Esophagus squamous epithelium (tissue), 4 donors: Measurements from ENCODE around the gene AMPH.

Source experiments
- POLR2A ChIP-seq, 4 donors: fragments of 450-650 bp; IDR thresholded peaks; one replicate each; pipeline ENCODE4 v1.6.1; 2017; ENCODE audit warnings: antibody characterized with exemption in 4 of 4, mild to moderate bottlenecking in 4 of 4, moderate library complexity in 3 of 4
- TF ChIP-seq, protein P1 (sequence below), 6 experiments: fragments of 450-650 bp in 4 of 6; fragments of 200-600 bp in 2 of 6; sonication (generic) in 2 of 6; IDR thresholded peaks; one replicate each; pipeline ENCODE4 v1.5.1; 2016 to 2019; ENCODE audit warnings: antibody characterized with exemption in 6 of 6, mild to moderate bottlenecking in 4 of 6, moderate library complexity in 4 of 6

DNA sequence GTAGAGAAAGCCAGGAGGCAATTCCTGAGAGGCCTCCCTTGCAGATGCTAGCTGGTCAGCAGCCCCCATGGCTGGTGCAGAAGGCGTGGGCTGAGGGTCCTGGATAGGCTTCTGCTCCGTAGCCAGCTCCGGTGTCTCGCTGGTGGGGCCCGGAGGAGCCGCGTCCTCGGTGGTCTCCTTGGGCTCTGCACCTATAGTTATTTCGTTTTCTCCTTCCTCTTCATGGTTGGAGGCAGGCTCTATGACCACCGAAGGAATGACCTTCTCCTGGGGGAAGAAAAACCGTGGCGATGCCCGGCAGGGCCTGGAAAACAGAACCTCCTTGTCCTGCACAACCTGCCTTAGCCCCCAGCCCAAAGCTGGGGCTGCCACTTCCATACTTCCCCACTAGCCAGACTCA is 239.4 kb downstream of the AMPH start:
- TF ChIP-seq, protein P1, sequence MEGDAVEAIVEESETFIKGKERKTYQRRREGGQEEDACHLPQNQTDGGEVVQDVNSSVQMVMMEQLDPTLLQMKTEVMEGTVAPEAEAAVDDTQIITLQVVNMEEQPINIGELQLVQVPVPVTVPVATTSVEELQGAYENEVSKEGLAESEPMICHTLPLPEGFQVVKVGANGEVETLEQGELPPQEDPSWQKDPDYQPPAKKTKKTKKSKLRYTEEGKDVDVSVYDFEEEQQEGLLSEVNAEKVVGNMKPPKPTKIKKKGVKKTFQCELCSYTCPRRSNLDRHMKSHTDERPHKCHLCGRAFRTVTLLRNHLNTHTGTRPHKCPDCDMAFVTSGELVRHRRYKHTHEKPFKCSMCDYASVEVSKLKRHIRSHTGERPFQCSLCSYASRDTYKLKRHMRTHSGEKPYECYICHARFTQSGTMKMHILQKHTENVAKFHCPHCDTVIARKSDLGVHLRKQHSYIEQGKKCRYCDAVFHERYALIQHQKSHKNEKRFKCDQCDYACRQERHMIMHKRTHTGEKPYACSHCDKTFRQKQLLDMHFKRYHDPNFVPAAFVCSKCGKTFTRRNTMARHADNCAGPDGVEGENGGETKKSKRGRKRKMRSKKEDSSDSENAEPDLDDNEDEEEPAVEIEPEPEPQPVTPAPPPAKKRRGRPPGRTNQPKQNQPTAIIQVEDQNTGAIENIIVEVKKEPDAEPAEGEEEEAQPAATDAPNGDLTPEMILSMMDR (IDR thresholded peaks at IDR 0.05) = no peak
- TF ChIP-seq POLR2A (IDR thresholded peaks at IDR 0.05) = no peak
